Ovary (tissue), 3 donors: ENCODE results near the gene PWP2.

ENCODE experiments used
- EP300 ChIP-seq: sonication (generic); formaldehyde crosslinking; IDR thresholded peaks from one replicate; pipeline ENCODE4 v1.6.1; 2017; ENCODE audit warnings: antibody characterized with exemption
- POLR2A ChIP-seq: fragments of 450-650 bp; IDR thresholded peaks from one replicate; pipeline ENCODE4 v1.6.1; 2017; ENCODE audit warnings: antibody characterized with exemption, mild to moderate bottlenecking, moderate library complexity
- TF ChIP-seq, protein P1 (sequence below), 3 donors: fragments of 450-650 bp in 2 of 3; fragments of 200-600 bp in 1 of 3; IDR thresholded peaks; one replicate each; pipeline versions ENCODE4 v1.5.1 to v1.8.0; 2016 to 2022; ENCODE audit warnings: antibody characterized with exemption in 3 of 3, mild to moderate bottlenecking in 1 of 3
- donor health status: DM: no; HTN: no; CAD: no.

DNA sequence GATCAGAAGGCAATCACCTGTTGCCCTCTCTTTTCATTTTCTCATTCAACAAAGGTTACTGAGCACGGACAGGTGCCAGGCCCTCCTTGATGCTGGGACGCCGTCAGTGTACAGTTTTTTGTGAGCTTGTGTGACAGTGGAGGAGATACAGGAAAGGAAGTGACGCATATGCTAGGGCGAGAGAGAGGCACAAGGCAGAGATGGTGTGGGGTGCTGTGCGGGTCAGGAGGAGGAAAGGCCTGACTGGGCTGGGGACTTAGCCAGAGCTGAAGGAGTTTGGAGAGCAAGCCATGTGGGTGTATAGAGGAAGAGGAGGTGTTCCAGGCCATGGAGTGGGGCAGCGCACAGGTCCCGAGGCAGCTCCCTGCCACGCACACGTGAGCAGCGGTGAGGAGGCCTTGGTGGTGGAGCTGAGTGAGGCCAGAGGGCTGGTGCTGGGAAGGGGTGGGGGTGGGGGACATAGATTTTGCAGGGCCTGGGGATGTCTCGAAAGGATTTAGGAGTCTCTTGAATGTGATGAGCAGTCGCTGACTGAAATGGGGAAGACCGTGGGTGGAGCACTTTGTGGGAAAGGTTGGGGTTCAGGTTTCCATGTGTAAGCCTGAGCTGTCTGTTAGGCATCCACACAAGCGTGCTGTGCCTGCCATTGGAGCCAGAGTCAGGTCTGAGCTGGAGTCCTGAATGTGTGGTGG lies 49.1 kb upstream of the PWP2 start:
- TF ChIP-seq, protein P1, sequence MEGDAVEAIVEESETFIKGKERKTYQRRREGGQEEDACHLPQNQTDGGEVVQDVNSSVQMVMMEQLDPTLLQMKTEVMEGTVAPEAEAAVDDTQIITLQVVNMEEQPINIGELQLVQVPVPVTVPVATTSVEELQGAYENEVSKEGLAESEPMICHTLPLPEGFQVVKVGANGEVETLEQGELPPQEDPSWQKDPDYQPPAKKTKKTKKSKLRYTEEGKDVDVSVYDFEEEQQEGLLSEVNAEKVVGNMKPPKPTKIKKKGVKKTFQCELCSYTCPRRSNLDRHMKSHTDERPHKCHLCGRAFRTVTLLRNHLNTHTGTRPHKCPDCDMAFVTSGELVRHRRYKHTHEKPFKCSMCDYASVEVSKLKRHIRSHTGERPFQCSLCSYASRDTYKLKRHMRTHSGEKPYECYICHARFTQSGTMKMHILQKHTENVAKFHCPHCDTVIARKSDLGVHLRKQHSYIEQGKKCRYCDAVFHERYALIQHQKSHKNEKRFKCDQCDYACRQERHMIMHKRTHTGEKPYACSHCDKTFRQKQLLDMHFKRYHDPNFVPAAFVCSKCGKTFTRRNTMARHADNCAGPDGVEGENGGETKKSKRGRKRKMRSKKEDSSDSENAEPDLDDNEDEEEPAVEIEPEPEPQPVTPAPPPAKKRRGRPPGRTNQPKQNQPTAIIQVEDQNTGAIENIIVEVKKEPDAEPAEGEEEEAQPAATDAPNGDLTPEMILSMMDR (IDR thresholded peaks at IDR 0.05) = no peak
- TF ChIP-seq POLR2A (no peak), EP300 (no peak)
